Measurements from ENCODE around the gene ROR2.
A peak's percentile ranks its signal among the peaks of the same experiment; 100 is the strongest.

The ROR2 gene

DNA sequence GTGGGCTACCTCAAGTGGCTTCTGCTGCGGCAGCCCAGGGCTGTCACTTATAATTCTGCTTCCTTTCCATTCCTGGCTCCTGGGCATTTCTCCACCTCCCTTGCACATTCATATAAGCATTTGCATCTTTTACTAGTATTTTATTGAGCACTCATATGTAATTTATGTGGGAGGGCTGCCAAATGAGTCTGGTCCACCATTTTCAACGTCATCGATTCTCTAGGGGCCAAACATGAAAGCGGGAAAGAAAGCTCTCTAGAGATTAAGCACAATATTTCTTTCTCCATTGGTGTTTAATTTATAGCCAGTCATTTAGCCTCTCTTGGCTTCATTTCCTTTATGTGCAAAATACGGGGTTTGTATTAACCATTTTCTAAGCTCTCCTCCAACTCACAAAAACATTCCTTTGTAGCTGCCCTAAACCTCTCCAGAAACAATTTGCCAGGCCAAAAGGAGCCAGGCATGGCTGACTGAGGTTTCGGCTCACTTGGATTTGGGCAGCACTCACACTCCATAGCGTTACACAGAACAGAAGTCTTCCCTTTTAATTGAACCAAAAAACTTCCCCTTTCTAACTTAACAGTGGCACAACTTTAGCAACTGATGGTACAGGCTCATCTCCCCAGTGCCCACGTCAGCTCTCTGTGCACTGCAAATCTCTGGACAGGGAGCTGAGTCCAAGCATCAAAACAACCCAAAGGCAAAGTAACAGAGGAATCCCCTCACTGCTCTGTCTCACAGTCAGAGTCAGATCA is 183.5 kb downstream of the ROR2 start:
- no peak for DNase-seq

- DNase-seq = no peak
Measured at GRCh38 chr9:91765296-91765695, 184.7 kb downstream of the ROR2 start.

GRCh38 chr9:91764661-91765060 is 185.4 kb downstream of the ROR2 start:
- no peak for DNase-seq

- DNase-seq = no peak
Measured at GRCh38 chr9:91761362-91761761, 188.7 kb downstream of the ROR2 start.

DNA sequence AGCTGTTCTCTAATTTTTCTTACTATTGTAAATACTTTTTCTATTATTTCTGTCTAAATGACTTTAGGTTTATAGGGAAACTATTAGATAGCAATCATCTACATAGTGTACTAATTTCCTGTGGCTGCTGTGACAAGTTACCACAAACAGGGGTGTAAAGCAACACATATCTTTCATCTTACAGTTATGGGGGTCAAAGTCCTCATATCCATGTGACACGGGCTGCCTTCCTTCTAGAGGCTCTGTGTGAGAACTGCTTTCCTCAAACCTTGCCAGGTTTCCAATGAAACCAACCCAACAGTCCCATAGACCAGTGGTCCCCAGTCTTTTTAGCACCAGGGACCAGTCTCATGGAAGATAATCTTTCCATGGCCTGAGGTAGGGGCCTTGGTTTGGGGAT is 189.1 kb downstream of the ROR2 start:
- no peak for DNase-seq

DNA sequence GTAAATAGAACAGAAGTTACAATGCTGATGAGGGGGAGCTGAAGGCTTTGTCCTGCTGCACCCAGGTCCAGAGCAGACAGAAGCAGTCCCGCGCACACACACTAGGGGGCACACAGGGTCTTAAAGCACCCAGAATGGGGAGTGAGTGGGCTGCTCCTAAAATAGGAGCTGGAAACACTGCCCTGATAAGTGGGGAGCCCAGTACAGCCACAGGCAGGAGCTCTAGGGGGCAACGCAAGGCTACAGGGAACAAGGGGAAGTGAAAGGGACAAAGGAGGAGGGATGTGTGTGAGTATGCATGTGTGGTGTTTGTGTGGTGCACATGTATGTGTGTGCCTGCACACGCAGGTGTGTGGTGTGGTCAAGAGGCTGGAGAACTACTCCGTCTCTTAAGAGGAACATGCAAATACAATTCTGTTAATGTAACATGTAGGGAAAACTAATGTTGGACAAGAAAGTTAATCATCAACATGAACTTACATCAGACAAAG is 191.5 kb downstream of the ROR2 start:
- peak; percentile 67 for DNase-seq

DNA sequence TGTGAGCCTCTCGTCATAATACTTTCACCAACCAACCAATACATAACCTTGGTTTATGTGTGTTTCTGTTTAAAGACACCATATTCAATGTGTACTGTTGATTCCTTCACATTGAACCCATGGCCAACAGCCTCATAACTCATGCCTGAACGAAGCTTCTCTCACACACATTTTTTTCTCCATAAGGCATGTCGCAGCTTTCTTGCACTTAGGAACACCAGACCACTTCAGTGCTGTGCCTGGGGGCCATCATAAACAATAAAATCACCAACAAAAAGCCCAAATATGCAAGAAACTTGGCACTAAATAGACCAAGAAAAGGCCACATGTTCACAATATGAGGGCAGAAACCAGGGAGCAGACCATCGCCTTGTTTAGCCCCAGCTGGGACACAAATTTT is 192.2 kb downstream of the ROR2 start:
- DNase-seq = no peak

- DNase-seq = no peak
Measured at GRCh38 chr9:91756510-91756780, 193.6 kb downstream of the ROR2 start.

GRCh38 chr9:91755761-91756509 is 194.1 kb downstream of the ROR2 start:
- DNase-seq = no peak

GRCh38 chr9:91753711-91754110 is 196.3 kb downstream of the ROR2 start:
- DNase-seq = no peak

- no peak for DNase-seq
Measured at GRCh38 chr9:91751922-91752321, 198.1 kb downstream of the ROR2 start.

GRCh38 chr9:91750343-91750742 is 199.7 kb downstream of the ROR2 start:
- no peak for DNase-seq

DNA sequence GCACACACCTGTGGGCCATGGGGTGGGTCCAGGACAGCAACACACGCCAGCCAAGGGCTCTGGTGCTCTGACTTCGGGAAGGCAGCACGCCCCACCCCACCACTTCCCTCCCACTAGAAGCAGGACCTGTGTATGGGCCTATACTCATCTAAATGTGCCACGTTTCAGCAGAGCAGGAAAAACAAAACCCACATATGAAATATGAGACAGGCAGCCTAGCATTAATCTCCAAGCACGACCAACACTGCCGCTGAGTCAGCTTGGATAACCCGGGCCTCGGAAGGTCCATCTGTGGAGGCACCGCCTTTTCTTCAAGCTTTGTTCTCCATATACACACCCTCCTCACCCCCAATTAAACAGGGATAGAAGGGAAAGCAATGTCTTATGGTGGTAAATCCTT is 203.1 kb downstream of the ROR2 start:
- no peak for DNase-seq

GRCh38 chr9:91746357-91746756 is 203.7 kb downstream of the ROR2 start:
- DNase-seq = no peak

DNA sequence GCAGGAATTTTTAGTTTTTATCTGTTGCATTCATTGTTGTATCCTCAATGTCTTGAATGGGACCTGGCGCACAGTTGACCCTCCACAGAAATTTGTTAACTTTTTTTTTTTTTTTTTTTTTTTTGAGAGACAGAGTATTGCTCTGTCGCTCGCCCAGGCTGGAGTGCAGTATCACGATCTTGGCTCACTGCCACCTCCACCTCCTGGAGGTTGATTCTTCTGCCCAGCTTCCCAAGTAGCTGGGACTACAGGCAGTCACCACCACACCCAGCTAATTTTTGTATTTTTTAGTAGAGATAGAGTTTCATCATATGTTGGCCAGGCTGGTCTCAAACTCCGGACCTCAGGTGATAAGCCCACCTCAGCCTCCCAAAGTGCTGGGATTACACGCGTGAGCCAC is 205.9 kb downstream of the ROR2 start:
- DNase-seq = no peak

GRCh38 chr9:91741522-91741921 is 208.5 kb downstream of the ROR2 start:
- DNase-seq = no peak

DNA sequence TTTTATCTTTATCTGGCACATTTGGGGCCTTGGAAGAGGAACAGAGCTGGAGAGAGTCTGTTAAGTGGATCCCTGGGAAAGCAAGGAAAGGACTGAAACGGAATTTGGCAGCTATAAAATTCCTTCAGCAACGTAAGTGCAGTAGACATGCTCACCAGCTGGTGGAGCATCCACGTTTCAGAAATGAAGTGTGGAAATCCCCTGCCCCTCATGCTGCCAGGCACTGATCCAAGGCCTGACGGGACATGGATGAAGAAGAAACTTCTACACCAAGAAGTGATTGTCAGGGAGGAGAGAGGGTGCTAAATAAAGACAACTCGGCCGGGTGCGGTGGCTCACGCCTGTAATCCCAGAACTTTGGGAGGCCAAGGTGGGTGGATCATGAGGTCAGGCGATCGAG is 209.3 kb downstream of the ROR2 start:
- no peak for DNase-seq

- no peak for DNase-seq
Measured at GRCh38 chr9:91736898-91737601, 213.0 kb downstream of the ROR2 start.

- DNase-seq = no peak
Measured at GRCh38 chr9:91736311-91736710, 213.7 kb downstream of the ROR2 start.

GRCh38 chr9:91735049-91735448 is 215.0 kb downstream of the ROR2 start:
- DNase-seq = no peak

- peak; percentile 74 for DNase-seq
Measured at GRCh38 chr9:91734371-91734981, 215.6 kb downstream of the ROR2 start.

DNA sequence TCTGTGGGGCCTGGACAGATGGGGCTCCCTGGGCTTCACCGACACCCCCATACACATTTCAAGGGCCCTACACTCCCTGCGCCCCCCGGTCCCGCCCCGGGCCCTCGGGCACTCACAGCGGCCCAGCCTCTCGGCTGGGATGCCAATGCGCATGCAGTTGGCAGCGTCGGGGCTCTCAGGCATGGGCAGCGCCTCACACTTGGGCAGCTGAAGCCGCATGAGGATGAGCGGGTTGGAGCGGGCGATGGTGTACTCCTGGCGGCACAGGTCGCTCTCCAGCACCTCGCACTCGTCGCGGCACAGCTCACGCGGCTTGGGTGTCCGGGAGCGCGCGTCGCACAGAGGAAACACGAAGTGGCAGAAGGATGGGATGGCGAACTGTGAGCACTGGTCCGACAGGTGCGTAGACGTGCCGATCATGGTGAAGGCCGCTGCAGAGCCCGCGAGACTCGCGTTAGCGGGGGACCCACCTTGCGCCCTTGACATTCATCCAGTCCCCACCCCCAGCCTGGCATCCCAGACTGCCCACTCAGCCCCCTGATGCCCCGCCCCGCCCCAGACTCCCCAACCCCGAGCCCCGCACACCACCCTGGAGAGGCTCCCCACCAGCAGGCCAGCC is 216.9 kb downstream of the ROR2 start:
- DNase-seq = no peak
